K562 (cell line): Measurements from ENCODE around the gene PPP1R14B. TPM values are rescaled to one million over a fixed set of nuclear protein-coding genes. Genes with fewer than 3 reads are reported as not detected.

ENCODE experiments used
- ATF1 ChIP-seq, 2 experiments: fragments of 450-650 bp in 1 of 2; IDR thresholded peaks; 2 replicates each; pipeline ENCODE4 v1.6.1; 2016; ENCODE audit warnings: missing compliant biosample characterization in 1 of 2, missing genetic modification characterization in 1 of 2
- BACH1 ChIP-seq: fragments of 200-800 bp; sonication (Bioruptor generic); IDR thresholded peaks from 2 replicates; pipeline ENCODE4 v1.6.1; 2016; ENCODE audit warnings: missing genetic modification characterization, missing compliant biosample characterization
- CBFA2T2 ChIP-seq: fragments of 450-650 bp; conservative IDR thresholded peaks from 2 replicates; pipeline ENCODE4 v1.6.1; 2017; ENCODE audit warnings: mild to moderate bottlenecking
- CBX8 ChIP-seq: fragments of 200-600 bp; sonication (generic); IDR thresholded peaks from 2 replicates; pipeline ENCODE4 v1.6.1; 2012; ENCODE audit warnings: borderline replicate concordance, mixed run types, low read depth, mild to moderate bottlenecking, moderate library complexity, mixed read lengths, low read length, control low read depth, inconsistent platforms; ENCODE audit not compliant: poor library complexity, severe bottlenecking; ENCODE audit errors: extremely low read depth
- CREBBP ChIP-seq: IDR thresholded peaks from one replicate; pipeline ENCODE4 v1.6.1; 2012; ENCODE audit warnings: low read depth, mild to moderate bottlenecking, control low read depth, inconsistent platforms, low read length
- ELF4 ChIP-seq: fragments of 450-650 bp; formaldehyde crosslinking; IDR thresholded peaks from 2 replicates; pipeline ENCODE4 v1.4.0; 2022; ENCODE audit warnings: missing genetic modification characterization
- FOSL1 ChIP-seq: fragments of 200-800 bp; sonication (Bioruptor generic); conservative IDR thresholded peaks from 2 replicates; pipeline ENCODE4 v1.6.1; 2016; ENCODE audit warnings: missing genetic modification characterization, missing compliant biosample characterization
- HDAC1 ChIP-seq, 2 experiments: fragments of 450-650 bp; IDR thresholded peaks; 2 replicates each; pipeline ENCODE4 v1.6.1; 2016 to 2017; ENCODE audit warnings: inconsistent platforms in 1 of 2, mild to moderate bottlenecking in 1 of 2, moderate library complexity in 1 of 2
- KLF16 ChIP-seq: IDR thresholded peaks from 2 replicates; pipeline ENCODE4 v1.6.1; 2016; ENCODE audit warnings: antibody characterized with exemption
- MAFF ChIP-seq: IDR thresholded peaks from 2 replicates; pipeline ENCODE4 v1.6.1; 2012; ENCODE audit warnings: low read length, improper control_type of control experiment
- RFX1 ChIP-seq: fragments of 450-650 bp; IDR thresholded peaks from 2 replicates; pipeline ENCODE4 v1.6.1; 2016; ENCODE audit warnings: mild to moderate bottlenecking, moderate library complexity
- SMAD3 ChIP-seq: fragments of 450-650 bp; formaldehyde crosslinking; conservative IDR thresholded peaks from 2 replicates; pipeline ENCODE4 v1.4.0; 2020; ENCODE audit warnings: mild to moderate bottlenecking
- SMAD4 ChIP-seq: fragments of 250-450 bp; sonication (Bioruptor Pico); conservative IDR thresholded peaks from 2 replicates; pipeline ENCODE4 v1.8.0; 2021; ENCODE audit warnings: inconsistent platforms, mild to moderate bottlenecking, moderate library complexity
- SRSF3 ChIP-seq: fragments of 200-400 bp; formaldehyde crosslinking; IDR thresholded peaks from 2 replicates; pipeline ENCODE4 v1.6.1; 2016; ENCODE audit warnings: mild to moderate bottlenecking, low read length, moderate library complexity; ENCODE audit not compliant: insufficient read depth
- XRCC5 ChIP-seq: fragments of 200-400 bp; formaldehyde crosslinking; IDR thresholded peaks from 2 replicates; pipeline ENCODE4 v1.6.1; 2017; ENCODE audit warnings: low read depth, mild to moderate bottlenecking, low read length
- ZBTB2 ChIP-seq: fragments of 450-650 bp; IDR thresholded peaks from 2 replicates; pipeline ENCODE4 v1.6.1; 2016; ENCODE audit warnings: antibody characterized with exemption
- ZNF431 ChIP-seq: sonication (generic); formaldehyde crosslinking; IDR thresholded peaks from 2 replicates; pipeline ENCODE4 v1.8.0; 2022; ENCODE audit warnings: mild to moderate bottlenecking, missing genetic modification reagents
- ZNF436 ChIP-seq: fragments of 250-450, 450-650 bp; sonication (Bioruptor Pico); formaldehyde crosslinking; IDR thresholded peaks from 2 replicates; pipeline ENCODE4 v1.7.0; 2020; ENCODE audit warnings: mild to moderate bottlenecking
- ZNF445 ChIP-seq: fragments of 250-450 bp; sonication (Bioruptor Pico); IDR thresholded peaks from 2 replicates; pipeline ENCODE4 v1.4.0; 2020; ENCODE audit warnings: low read depth, mild to moderate bottlenecking, moderate library complexity
- ZNF644 ChIP-seq: fragments of 200-800 bp; sonication (Bioruptor generic); IDR thresholded peaks from 2 replicates; pipeline ENCODE4 v1.6.1; 2016; ENCODE audit warnings: low read depth, missing genetic modification characterization, missing compliant biosample characterization
- polyA plus RNA-seq, 8 experiments: library from polyadenylated mRNA; depleted of rRNA in 4 of 8; stranded (reverse) in 5 of 8; unstranded in 3 of 8; fragments of >200 nt; fragmentation: Nextera tagmentation in 2 of 8; fragmentation: Illumina TruSeq in 1 of 8; extraction: Ambion mirVana in 2 of 8; extraction: Trizol in 1 of 8; gene quantifications; 2 replicates each; pipeline versions ENCODE4 v1.2.1 to v1.2.3, GENCODE V29; 2011 to 2014; ENCODE audit warnings: inconsistent platforms in 1 of 8, missing spikeins in 1 of 8
- total RNA-seq, 7 experiments: library from RNA; depleted of rRNA in 6 of 7; stranded (reverse); fragments of >200 nt in 6 of 7; fragmentation: Illumina TruSeq in 2 of 7; extraction: Trizol in 2 of 7; gene quantifications; 2 replicates each; pipeline versions ENCODE4 v1.2.1 to v1.2.3, GENCODE V29; 2011 to 2021; ENCODE audit warnings: low replicate concordance in 1 of 7
- TF ChIP-seq, protein P1 (sequence below): fragments of 250-450 bp; sonication (Bioruptor Pico); IDR thresholded peaks from 2 replicates; pipeline ENCODE4 v1.4.0; 2020; ENCODE audit warnings: mild to moderate bottlenecking, moderate library complexity, borderline replicate concordance
- TF ChIP-seq, protein P2 (sequence below): fragments of 250-450 bp; sonication (Bioruptor Pico); IDR thresholded peaks from 2 replicates; pipeline ENCODE4 v1.5.1; 2021; ENCODE audit warnings: mild to moderate bottlenecking

PPP1R14B gene
- total and polyA plus RNA-seq, 9 of the 15 experiments (the other 6 are each of a cell fraction or from before 2014, with no cell fraction given), result 7.7 to 566 (median 212) TPM

DNA sequence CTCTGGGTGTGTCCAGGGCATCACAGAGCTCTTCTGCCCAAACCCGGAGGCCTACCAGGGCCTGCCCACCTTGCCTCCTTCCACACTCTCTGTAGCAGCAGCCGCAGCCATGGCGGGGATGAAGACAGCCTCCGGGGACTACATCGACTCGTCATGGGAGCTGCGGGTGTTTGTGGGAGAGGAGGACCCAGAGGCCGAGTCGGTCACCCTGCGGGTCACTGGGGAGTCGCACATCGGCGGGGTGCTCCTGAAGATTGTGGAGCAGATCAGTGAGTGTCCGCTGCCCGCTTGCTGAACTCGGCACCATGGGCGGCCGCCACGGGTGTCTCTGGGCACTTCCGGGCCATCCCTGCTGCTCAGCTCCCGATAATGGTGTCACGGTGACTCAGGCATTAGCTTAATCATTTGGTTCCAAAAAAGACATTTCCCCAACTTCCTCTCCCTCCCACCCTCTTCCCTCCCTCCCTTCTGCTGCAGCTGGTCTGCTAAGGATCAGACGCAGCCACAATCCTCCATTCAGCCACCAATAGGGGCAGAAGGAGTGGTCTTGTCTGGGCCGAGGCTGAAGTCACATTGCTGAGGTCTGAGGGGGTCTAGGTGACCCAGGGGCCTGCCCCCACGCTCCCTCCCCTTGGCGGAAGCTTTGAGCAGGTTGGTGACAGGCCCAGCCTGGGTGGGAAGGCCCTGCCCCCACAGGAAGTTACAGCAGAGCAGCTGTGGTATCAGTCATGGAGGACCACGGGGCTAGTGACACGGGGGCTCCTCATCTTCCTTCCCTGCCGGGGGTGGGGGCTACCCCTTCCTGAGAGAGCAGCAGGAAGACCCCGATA is 39.3 kb downstream of the PPP1R14B start (continued):
- TF ChIP-seq, protein P1, sequence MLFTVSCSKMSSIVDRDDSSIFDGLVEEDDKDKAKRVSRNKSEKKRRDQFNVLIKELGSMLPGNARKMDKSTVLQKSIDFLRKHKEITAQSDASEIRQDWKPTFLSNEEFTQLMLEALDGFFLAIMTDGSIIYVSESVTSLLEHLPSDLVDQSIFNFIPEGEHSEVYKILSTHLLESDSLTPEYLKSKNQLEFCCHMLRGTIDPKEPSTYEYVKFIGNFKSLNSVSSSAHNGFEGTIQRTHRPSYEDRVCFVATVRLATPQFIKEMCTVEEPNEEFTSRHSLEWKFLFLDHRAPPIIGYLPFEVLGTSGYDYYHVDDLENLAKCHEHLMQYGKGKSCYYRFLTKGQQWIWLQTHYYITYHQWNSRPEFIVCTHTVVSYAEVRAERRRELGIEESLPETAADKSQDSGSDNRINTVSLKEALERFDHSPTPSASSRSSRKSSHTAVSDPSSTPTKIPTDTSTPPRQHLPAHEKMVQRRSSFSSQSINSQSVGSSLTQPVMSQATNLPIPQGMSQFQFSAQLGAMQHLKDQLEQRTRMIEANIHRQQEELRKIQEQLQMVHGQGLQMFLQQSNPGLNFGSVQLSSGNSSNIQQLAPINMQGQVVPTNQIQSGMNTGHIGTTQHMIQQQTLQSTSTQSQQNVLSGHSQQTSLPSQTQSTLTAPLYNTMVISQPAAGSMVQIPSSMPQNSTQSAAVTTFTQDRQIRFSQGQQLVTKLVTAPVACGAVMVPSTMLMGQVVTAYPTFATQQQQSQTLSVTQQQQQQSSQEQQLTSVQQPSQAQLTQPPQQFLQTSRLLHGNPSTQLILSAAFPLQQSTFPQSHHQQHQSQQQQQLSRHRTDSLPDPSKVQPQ, result no peak
- TF ChIP-seq ZNF436 (no peak), SMAD3 (CRISPR knock-in tag) (no peak), BACH1 (tag) (0 out of 2 replicates have a peak, but pooled peaks have one; percentile 49), CREBBP (no peak), RFX1 (no peak), ELF4 (CRISPR knock-in tag) (0 out of 2 replicates have a peak, but pooled peaks have one; percentile 31), XRCC5 (no peak), MAFF (peak; percentile 80; the same call in 1 of the 2 replicates), SMAD4 (CRISPR knock-in tag) (peak; percentile 67), ZNF431 (no peak; the same call in 1 of the 2 replicates), ATF1 (CRISPR knock-in tag; IDR thresholded peaks at IDR 0.05) (no peak), ATF1 (tag; IDR thresholded peaks at IDR 0.05) (peak; percentile 83), HDAC1 (IDR thresholded peaks at IDR 0.05) (peak in 1 of 2 experiments; percentile 76; a peak in 1 of 4 replicates), ZNF644 (tag) (no peak; the same call in 1 of the 2 replicates), CBFA2T2 (peak; percentile 62), FOSL1 (tag) (peak; percentile 92), ZNF445 (CRISPR knock-in tag) (no peak), CBX8 (no peak), KLF16 (no peak), ZBTB2 (peak; percentile 39; the same call in 1 of the 2 replicates), SRSF3 (no peak; the same call in 1 of the 2 replicates)
- TF ChIP-seq, protein P2, sequence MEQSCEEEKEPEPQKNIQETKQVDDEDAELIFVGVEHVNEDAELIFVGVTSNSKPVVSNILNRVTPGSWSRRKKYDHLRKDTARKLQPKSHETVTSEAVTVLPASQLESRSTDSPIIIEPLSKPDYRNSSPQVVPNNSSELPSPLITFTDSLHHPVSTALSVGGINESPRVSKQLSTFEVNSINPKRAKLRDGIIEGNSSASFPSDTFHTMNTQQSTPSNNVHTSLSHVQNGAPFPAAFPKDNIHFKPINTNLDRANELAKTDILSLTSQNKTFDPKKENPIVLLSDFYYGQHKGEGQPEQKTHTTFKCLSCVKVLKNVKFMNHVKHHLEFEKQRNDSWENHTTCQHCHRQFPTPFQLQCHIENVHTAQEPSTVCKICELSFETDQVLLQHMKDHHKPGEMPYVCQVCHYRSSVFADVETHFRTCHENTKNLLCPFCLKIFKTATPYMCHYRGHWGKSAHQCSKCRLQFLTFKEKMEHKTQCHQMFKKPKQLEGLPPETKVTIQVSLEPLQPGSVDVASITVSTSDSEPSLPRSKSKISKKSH (CRISPR knock-in tag), result no peak
